Chondrocyte (in vitro differentiated cells): ENCODE results near the gene NPAS2. TPM values are rescaled to one million over a fixed set of nuclear protein-coding genes. Genes with fewer than 3 reads are reported as not detected.

Experiments
- DNase-seq: peaks from one replicate; pipeline ENCODE4 v3.0.0; 2021; ENCODE audit warnings: mixed read lengths, low spot score
- H3K27ac Mint-ChIP-seq: one replicate; pipeline ENCODE4 v1.8.0; 2021; ENCODE audit warnings: mild to moderate bottlenecking, moderate library complexity, mixed read lengths; ENCODE audit not compliant: unreplicated experiment
- H3K27me3 Mint-ChIP-seq: 2 replicates; pipeline ENCODE4 v1.8.0; 2021; ENCODE audit warnings: low read depth, mixed read lengths
- H3K36me3 Mint-ChIP-seq: 2 replicates; pipeline ENCODE4 v1.8.0; 2021; ENCODE audit warnings: low read depth, mixed read lengths
- H3K4me1 Mint-ChIP-seq: 2 replicates; pipeline ENCODE4 v1.8.0; 2021; ENCODE audit warnings: low read depth, mild to moderate bottlenecking, mixed read lengths
- H3K4me3 Mint-ChIP-seq: one replicate; pipeline ENCODE4 v1.8.0; 2021; ENCODE audit warnings: mild to moderate bottlenecking, moderate library complexity, mixed read lengths; ENCODE audit not compliant: unreplicated experiment
- H3K9me3 Mint-ChIP-seq: 2 replicates; pipeline ENCODE4 v1.8.0; 2021; ENCODE audit warnings: low read depth, mixed read lengths
- total RNA-seq: library from RNA; stranded (reverse); gene quantifications from 3 replicates; pipeline ENCODE4 v1.2.1, GENCODE V29; 2021
- TF ChIP-seq, protein P1 (sequence below): fragments of 200-600 bp; sonication (generic); IDR thresholded peaks from 2 replicates; pipeline ENCODE4 v1.5.0; 2021; ENCODE audit warnings: antibody characterized with exemption, mild to moderate bottlenecking, moderate library complexity

NPAS2 gene
- total RNA-seq, 1 donor from 2014 or later: 25.6 TPM

DNA sequence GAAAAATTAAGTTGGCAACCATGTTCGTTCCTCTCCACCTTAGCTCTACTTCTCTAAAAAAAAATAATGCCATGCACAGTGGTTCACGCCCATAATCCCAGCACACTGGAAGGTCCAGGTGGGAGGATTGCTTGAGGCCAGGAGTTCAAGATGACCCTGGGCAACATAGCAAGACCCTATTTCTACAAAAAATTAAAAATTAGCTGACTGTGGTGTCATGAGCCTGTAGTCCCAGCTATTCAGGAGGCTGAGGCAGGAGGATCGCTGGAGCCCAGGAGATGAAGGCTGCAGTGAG, 40.1 kb upstream of the NPAS2 start:
- Mint-ChIP-seq H3K9me3 (no peaks in the 10 kb centered on the region), H3K4me1 (peaks cover 13% of the 10 kb centered on the region), H3K36me3 (no peaks in the 10 kb centered on the region), H3K4me3 (no peak overlapping the region), H3K27me3 (peaks cover 9% of the 10 kb centered on the region), H3K27ac (no peak overlapping the region)
- TF ChIP-seq, protein P1, sequence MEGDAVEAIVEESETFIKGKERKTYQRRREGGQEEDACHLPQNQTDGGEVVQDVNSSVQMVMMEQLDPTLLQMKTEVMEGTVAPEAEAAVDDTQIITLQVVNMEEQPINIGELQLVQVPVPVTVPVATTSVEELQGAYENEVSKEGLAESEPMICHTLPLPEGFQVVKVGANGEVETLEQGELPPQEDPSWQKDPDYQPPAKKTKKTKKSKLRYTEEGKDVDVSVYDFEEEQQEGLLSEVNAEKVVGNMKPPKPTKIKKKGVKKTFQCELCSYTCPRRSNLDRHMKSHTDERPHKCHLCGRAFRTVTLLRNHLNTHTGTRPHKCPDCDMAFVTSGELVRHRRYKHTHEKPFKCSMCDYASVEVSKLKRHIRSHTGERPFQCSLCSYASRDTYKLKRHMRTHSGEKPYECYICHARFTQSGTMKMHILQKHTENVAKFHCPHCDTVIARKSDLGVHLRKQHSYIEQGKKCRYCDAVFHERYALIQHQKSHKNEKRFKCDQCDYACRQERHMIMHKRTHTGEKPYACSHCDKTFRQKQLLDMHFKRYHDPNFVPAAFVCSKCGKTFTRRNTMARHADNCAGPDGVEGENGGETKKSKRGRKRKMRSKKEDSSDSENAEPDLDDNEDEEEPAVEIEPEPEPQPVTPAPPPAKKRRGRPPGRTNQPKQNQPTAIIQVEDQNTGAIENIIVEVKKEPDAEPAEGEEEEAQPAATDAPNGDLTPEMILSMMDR: no peak
- no peak for DNase-seq

DNA sequence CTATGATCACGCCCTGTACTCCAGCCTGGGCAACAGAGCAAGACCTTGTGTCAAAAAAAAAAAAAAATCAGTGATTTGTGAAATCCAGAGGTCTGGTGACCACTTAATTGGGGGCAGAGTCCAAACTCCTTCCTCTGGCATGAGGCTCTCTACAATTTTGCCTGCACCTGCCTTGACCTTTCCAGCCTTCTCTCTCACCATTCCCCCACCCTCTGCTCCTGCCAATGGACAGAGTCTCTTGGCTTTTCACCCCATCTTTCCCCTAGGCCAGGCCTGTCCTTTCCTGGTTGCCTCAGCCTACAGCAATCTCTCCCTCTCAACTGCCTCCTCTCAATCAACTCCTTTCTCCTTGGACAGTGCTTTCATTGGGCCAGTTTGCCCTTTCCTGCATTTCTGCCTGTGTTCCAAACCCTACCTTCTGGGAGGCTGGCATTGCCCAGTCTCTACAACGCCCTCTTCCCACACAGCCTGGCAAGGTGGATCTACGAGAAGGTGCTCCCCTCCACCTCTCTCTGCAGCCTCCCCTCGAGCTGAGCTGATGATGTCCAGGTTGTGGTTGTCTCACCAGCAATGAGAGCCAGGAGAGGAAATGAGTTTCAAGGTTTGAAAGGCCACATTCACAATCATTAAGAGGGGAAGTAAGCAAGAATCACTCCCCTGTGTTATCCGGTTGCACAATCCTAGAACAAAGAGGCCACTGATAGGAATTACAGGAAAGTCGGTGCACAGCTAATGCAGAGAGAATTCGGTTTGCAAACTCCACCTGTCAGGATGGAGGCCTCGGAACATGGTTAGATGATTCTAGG, 39.5 kb upstream of the NPAS2 start:
- peaks cover 9% of the 10 kb centered on the region for H3K27me3 Mint-ChIP-seq
- DNase-seq: no peak
- peaks cover 17% of the 10 kb centered on the region for H3K4me1 Mint-ChIP-seq
- H3K9me3 Mint-ChIP-seq: no peaks in the 10 kb centered on the region
- TF ChIP-seq, protein P1: no peak
- H3K4me3 Mint-ChIP-seq: no peak overlapping the region
- no peak overlapping the region for H3K27ac Mint-ChIP-seq
- H3K36me3 Mint-ChIP-seq: no peaks in the 10 kb centered on the region

DNA sequence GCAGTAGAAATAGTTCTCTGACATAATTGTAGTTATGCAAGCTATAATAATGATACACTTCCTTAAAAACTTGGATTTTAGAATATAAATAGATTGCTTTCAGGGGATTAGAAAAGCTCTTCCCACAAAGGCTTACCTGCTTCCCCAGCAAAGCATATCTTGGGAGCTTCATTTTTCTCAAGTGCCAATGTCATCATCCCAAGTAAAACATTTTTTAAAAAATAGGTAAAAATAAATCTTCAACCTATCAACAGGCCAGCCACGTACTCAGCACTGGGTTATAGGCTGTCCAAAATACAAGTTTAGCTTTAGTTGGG, 39.0 kb upstream of the NPAS2 start:
- Mint-ChIP-seq H3K27me3 (peaks cover 9% of the 10 kb centered on the region), H3K36me3 (no peaks in the 10 kb centered on the region), H3K4me1 (peaks cover 23% of the 10 kb centered on the region), H3K4me3 (no peak overlapping the region), H3K27ac (no peak overlapping the region), H3K9me3 (no peaks in the 10 kb centered on the region)
- DNase-seq: no peak
- TF ChIP-seq, protein P1: no peak

DNA sequence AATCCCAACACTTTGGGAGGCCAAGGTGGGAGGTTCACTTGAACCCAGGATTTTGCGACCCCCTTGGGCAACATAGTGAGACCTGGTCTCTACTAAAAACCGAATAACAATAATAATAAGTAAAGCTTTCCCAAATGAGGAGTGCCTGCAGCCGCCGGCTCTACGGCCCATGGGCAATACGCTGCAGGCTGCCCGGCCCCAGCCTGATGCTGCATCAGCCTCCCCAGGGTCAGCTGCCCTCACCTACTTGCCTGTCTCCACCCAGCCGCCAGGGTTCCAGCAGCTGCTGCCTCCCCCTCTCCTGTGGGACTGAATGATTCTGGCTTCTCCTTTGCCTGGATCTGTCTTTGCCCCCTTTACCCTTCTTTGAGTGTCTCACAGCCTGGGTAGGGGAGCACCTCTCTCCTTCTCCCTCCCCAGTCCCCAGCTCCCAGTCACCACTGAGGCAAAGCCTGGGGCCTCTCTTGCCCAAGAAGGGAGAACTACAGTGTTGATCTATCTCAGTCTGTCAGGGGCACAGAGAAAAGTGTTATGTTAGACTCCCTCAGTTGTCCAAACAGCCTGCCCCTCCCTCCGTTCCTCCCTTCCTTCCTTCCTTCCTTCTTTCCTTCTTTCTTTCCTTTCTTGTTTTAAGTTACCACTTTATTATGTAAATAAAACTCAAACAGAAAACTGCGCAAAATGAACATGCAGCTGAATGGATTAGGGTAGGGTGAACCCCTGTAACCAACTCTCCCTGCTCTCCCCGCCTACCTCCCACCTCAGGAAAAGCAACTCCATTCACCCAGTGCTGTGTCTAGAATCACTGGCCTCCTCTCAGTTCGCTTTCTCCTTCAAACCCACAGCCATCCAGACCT, 38.2 kb upstream of the NPAS2 start:
- peaks cover 9% of the 10 kb centered on the region for H3K27me3 Mint-ChIP-seq
- TF ChIP-seq, protein P1: no peak
- H3K36me3 Mint-ChIP-seq: no peaks in the 10 kb centered on the region
- no peak for DNase-seq
- no peaks in the 10 kb centered on the region for H3K9me3 Mint-ChIP-seq
- no peak overlapping the region for H3K27ac Mint-ChIP-seq
- peaks cover 31% of the 10 kb centered on the region for H3K4me1 Mint-ChIP-seq
- H3K4me3 Mint-ChIP-seq: no peak overlapping the region

DNA sequence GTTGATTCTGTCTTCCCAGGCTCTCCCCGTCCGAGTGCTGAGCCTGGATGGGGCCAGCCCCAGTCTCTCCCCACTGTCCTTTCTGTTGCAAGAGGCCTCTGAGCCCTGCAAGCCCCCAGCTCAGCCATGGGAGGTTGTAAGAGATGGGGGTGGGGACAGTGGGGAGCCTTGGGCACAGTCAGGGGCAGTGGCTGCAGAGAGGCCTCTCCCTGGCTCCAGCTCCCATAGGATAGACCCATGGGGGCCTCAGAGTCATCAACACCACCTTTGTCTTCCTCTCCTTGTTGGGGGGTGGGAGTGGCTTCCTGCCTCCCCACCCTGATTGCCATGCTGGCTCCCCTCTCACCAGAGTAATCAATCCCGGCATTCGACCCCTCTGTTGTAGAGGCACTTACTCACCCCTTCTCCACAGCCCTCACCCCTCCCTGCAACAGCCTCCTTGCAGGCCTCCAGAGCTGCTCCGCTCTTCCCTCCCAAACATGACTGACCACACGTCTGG, 37.5 kb upstream of the NPAS2 start:
- DNase-seq: no peak
- TF ChIP-seq, protein P1: no peak
- Mint-ChIP-seq H3K4me1 (peaks cover 36% of the 10 kb centered on the region), H3K27ac (no peak overlapping the region), H3K27me3 (peaks cover 9% of the 10 kb centered on the region), H3K36me3 (no peaks in the 10 kb centered on the region), H3K4me3 (no peak overlapping the region), H3K9me3 (no peaks in the 10 kb centered on the region)
